Motor neuron (in vitro differentiated cells): ENCODE results near the gene CNTFR. TPM values are rescaled to one million over a fixed set of nuclear protein-coding genes. Genes with fewer than 3 reads are reported as not detected.

Experiments
- ATAC-seq, 8 experiments: fragments of 200-7000 bp; cut with Tn5 transposase; replicated peaks in 6 of 8; 2 replicates each; pipeline ENCODE4 v1.8.0; 2021; ENCODE audit warnings: mild to moderate bottlenecking in 8 of 8, moderate library complexity in 8 of 8
- H3K27ac ChIP-seq, 2 donors: fragments of 250-450 bp; sonication (Bioruptor Pico); 2 replicates each; pipeline ENCODE4 v1.9.0; 2021; ENCODE audit warnings: antibody characterized with exemption in 2 of 2, mild to moderate bottlenecking in 2 of 2, moderate library complexity in 1 of 2
- H3K4me1 ChIP-seq, 2 donors: fragments of 250-450 bp; sonication (Bioruptor Pico); replicated peaks in 1 of 2; 2 replicates each; pipeline ENCODE4 v1.6.1; 2021; ENCODE audit warnings: antibody characterized with exemption in 2 of 2, mild to moderate bottlenecking in 2 of 2, moderate library complexity in 1 of 2
- H3K4me3 ChIP-seq, 5 donors: fragments of 250-450 bp; sonication (Bioruptor Pico); 2 replicates each; pipeline ENCODE4 v1.9.0; 2021; ENCODE audit warnings: antibody characterized with exemption in 5 of 5, mild to moderate bottlenecking in 5 of 5, moderate library complexity in 4 of 5
- WGBS, 10 experiments: fragments of 450-650 bp; shearing (Covaris generic); methylation state at CpG; one replicate each; pipeline ENCODE4 v1.0.0; 2022; 5-methylcytosine and 5-hydroxymethylcytosine counted together
- in situ Hi-C, 9 experiments: fragments of 400-800 bp; cut with MboI; loops; one replicate each; pipeline ENCODE4 v1.15.0; 2021; ENCODE audit warnings: low sequenced_read_pairs in 9 of 9, low pct_unique_long_range_greater_than_20kb in 2 of 9; ENCODE audit not compliant: unreplicated experiment in 9 of 9
- total RNA-seq, 8 experiments: library from RNA; unstranded; fragments of 300-600 nt; gene quantifications; 2 replicates each; pipeline versions ENCODE4 v1.2.3 to v1.2.4, GENCODE V29; 2022

The CNTFR gene
- total RNA-seq, 8 experiments from 2014 or later = 0.35 to 72.4 (median 25.6) TPM

DNA sequence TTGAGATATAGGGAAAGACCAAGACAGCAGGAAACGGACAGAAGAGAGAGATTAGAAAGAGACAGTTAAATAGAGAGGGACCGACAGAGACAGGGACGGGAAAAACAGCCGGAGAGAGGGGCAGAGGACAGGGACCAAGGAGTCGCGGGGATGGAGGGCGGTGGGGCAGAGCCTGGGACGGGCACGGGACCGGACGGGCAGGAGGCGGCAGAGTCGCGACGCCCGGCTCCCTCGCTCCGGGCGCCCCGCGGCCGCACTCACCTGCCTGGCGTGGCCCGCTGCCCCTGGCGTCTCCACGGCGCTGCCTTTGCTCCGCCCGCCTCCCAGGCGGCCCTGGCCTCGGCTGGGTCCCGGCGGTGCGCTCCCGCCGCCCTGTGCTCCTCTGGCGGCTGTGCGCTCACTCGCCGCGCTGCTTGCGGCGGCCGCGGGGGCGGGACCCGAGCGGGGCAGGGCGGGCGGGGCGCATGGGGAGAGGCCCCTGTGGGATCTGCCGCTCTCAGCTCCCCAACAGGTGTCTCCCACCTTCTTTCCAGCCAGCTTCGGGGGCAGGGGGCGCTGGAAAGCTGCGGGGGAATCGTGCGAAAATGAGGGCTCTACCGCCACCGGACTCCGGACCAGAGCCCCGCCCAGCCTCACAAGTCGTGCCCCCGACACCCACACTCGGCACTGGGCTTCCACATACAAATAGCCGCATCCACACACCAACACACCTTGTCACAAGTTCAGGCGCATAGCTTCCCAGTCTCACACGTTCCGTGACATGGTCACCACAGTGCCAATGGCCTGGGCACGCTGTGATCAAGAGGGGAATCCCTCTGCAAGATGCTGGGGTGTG is 39.3 kb upstream of the CNTFR start, which contains the start of gene ARID3C:
ARID3C (minus strand) TSS at position 411 of the 835 bp plus-strand sequence. CDS start 1,052 bp downstream, outside the sequence.
- in situ Hi-C loops = no loop called here
- peak; percentile 80 to 90 (median 84) for ATAC-seq
- Histone ChIP-seq H3K4me1 (peaks cover 13 to 17% of the 10 kb centered on the region in 2 donors), H3K27ac (no peak within 1 kb of the TSS), H3K4me3 (peak within 1 kb of the TSS; percentile 15 to 37 (median 23))
- WGBS, 10 experiments = 0 to 13% (median 0%) methylated on average over 1 to 12 of the region's 69 CpGs; no CpG with 5 or more reads in 1 of the 10 experiments

DNA sequence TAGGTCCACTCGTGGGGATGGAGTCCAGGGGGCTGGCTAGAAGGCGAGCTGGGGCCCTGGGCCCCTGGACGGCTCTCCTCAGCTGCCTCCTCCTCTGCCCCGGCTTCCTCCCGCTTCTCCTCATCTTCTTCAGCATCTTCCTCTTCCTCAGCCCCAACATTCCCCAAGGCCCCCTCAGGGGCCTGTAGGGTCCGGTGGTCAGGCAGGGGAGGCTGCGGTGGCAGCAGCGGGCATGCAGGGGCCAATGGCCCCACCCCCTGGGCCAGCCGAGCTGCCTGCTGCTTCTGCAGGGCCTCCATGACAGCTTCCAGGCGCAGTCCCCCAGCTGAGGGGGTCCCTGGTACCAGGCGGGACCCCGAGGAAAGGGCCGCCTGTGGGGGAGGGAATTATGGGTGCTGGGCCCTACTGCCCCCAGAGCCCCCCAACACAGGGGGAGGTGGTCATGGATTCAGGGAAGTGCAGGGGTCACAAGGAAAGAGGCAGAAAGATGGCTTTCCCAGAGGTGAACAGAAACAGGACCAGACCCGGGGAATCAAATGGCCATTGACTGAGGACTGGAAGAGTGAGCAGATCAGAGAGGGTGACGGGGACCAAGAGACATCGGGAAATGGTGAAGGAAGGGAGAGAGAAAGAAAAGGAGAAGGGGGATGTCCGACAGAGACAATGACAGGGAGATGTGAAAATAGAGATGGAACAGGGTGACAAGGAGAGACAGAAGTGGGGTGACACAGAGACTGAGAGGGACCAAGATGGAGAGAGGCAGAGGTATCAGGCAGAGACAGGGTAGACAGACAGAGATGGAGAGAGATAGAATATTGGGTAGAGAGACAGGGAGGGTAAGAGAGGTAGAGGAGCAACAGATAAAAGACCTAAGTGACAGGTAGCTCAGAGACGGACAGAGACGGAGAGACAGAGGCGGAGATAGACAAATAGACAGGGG is 38.5 kb upstream of the CNTFR start:
- Histone ChIP-seq H3K27ac (no peak overlapping the region), H3K4me1 (peaks cover 14 to 18% of the 10 kb centered on the region in 2 donors), H3K4me3 (peak overlapping the region in 3 of 5 donors; percentile 23 to 37 (median 32))
- in situ Hi-C loops = no loop called here
- WGBS, 10 experiments = 18 to 57% (median 43%) methylated on average over 4 to 12 of the region's 20 CpGs; no CpG with 5 or more reads in 1 of the 10 experiments
- no peak for ATAC-seq

DNA sequence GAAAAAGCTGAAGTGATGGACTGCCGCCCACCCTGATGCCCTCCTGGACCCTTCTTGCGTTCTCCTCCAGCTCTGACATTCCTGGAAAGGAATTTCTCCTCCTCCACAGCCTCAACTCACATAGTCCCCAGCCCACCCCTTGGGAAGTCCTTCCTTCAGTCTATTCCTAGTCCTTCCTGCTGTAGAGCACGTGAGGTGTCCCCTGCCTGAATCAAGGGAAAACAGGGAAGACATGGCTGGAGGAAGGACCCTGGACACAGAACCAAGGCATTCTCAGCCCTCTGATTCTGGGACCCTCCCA is 35.6 kb upstream of the CNTFR start:
- Histone ChIP-seq H3K4me1 (peaks cover 19 to 21% of the 10 kb centered on the region in 2 donors), H3K4me3 (no peak overlapping the region), H3K27ac (no peak overlapping the region)
- in situ Hi-C loops = no loop called here
- 20% methylated on average over 1 of the region's 3 CpGs; no CpG with 5 or more reads in 9 of the 10 experiments for WGBS, 10 experiments
- no peak for ATAC-seq

DNA sequence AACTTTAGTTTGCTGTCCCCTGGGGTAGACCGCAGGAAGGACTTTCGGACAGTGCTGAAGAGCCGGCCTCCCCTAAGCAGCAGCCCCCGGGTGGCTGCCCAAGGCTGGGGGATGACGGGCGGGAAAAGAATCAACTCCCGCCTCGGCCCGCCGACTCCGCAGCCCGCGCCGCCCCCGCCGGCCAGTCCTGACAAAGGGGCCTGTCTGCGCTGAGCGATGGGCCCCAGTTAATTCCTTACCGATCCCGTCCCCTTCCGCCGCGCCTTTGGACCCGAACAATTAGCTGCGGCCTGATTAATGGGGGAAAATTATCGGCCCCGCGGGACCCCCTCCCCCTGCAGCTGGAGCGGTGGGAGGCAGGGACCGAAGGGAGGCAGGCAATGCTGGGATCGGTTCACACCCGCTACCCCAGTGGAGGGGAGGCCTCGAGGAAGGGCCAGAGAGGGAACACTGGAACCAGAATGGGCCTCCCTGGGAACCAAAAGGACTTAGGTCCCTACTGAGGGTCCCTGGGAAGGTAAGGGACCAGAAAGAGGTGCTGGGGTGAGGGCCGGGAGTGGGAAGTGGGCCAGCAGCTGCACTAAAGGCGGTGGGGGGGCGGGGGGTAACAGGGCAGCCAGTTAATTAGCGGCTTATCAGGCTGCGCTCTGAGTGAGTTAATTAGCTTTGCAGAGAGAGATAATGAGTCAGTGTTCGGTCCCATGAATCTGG is 35.1 kb upstream of the CNTFR start:
- WGBS, 10 experiments = 0 to 100% (median 8%) methylated on average over 2 to 10 of the region's 39 CpGs; no CpG with 5 or more reads in 4 of the 10 experiments
- ATAC-seq = peak in 5 of 8 experiments; percentile 7 to 37 (median 30)
- Histone ChIP-seq H3K4me1 (peaks cover 19 to 22% of the 10 kb centered on the region in 2 donors), H3K27ac (no peak overlapping the region), H3K4me3 (no peak overlapping the region)
- in situ Hi-C loops = no loop called here

DNA sequence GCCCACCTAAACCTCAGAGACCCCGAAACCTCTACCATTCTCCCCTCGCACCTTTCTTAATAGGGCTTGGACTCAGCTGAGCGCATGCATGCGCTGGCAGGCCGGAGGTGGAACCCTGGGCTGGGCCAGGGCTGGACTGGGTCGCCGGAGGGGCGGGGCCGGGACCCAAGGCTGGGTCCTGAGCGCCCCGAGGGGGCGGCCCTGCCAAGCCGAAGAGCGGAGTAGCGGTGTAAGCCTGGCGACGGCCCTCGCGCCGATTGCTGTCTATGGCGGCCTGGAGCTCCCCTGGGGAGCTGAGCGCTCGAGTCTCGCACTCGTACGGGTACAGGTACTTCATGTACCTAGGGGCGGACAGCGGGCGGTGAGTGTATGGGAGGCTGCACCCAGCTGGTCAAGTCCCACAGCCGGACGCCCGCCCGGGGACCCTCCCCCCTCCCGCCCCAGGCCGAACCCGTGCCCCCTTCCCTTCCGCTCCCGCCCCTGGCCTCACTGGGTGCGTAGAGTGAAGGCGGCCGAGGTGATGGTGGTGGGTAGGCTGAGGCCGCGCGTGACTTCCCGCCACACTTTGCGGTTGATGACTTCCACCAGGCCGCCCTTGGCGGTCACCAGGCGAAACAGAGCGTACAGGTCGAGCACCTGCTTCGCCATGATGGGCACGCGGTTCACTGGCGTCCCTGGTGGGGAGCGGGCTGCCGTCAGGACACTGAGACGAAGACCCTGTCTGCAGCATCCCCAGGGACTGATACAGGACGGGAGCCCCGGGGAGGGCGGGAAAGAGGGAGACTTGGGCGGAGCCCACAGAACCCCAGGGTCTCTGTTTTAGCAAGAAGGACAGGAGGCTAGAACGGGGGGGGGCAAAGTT is 34.1 kb upstream of the CNTFR start:
- H3K4me1 ChIP-seq = peaks cover 20 to 27% of the 10 kb centered on the region in 2 donors
- 0 to 100% (median 80%) methylated on average over 1 to 6 of the region's 63 CpGs; no CpG with 5 or more reads in 5 of the 10 experiments for WGBS, 10 experiments
- H3K27ac ChIP-seq = no peak overlapping the region
- ATAC-seq = no peak
- in situ Hi-C loops = no loop called here
- no peak overlapping the region for H3K4me3 ChIP-seq

DNA sequence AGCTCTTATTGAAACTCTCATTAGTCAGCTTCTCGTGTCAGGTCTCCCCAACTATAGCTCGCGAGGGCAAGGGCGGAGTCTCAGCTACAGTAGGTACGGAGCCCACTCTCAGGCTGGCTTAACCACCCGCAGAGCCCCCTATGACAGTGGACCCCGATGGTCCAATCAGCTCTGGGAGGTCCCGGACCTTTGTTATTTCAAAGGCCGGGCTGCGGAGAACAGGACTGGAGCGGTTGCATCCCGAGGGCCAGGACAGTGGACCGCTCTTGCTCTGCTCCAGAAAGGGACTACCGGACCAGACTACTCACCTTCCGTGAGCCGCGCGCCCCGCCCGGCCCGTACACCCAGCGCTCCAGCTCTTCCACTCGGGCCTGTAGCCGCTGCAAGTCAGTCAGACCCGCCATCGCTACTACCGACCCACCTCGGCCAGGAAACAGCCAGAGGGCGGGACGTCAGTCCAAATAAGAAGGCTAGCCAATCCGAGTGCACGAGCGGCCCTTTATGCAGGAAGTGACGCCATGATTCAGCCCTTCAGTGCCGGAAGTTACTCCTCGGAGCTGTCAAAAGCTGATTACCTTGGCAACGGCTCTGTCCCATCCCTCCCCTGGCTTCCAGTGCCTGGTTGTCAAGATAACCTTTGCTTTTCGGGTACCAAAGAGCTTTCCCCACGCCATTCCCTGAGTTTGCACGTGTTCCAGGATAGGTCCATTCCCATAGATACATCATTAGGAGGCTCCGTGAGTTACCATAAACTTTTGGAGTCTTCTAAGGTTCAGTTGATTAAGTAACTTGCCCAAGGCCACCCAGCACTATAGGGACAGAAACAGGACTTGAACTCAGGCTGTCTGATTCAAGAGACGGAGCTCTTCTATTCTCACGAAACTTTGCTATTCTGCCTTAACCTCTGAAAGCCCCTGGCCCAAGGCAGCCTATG is 30.8 kb upstream of the CNTFR start, which contains the start of gene DCTN3:
DCTN3 (minus strand) TSS at position 435 of the 934 bp plus-strand sequence; CDS start at position 404, 31 bp downstream.
- 0 to 42% (median 4%) methylated on average over 1 to 29 of the region's 43 CpGs for WGBS, 10 experiments
- ATAC-seq = peak; percentile 92 to 99 (median 96)
- in situ Hi-C loops = no loop called here
- H3K4me1 ChIP-seq = peaks cover 20 to 23% of the 10 kb centered on the region in 2 donors
- H3K27ac ChIP-seq = peak within 1 kb of the TSS; percentile 59 to 70
- peak within 1 kb of the TSS; percentile 62 to 90 (median 81) for H3K4me3 ChIP-seq

DNA sequence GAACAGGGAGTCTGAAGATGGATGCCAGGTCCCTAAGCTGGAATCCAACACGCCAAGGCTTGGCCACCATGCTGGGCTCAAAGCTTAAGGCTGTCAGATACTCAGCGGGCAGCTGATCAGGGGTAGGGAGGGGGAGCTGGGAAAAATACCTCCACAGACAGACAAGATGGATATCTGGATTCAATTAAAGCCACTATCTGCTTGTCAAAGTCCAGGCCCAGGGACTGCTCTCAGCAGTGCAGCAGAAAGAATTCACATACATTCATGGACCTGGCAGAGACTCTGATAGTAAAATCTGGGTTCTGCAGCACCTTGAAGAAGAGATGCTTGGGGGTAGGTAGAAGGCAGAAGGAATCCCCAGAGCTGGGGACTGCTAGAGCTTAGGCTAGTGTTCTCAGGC is 25.6 kb upstream of the CNTFR start:
- in situ Hi-C loops = no loop called here
- 90 to 100% (median 90%) methylated on average over 2 of the region's 2 CpGs; no CpG with 5 or more reads in 7 of the 10 experiments for WGBS, 10 experiments

DNA sequence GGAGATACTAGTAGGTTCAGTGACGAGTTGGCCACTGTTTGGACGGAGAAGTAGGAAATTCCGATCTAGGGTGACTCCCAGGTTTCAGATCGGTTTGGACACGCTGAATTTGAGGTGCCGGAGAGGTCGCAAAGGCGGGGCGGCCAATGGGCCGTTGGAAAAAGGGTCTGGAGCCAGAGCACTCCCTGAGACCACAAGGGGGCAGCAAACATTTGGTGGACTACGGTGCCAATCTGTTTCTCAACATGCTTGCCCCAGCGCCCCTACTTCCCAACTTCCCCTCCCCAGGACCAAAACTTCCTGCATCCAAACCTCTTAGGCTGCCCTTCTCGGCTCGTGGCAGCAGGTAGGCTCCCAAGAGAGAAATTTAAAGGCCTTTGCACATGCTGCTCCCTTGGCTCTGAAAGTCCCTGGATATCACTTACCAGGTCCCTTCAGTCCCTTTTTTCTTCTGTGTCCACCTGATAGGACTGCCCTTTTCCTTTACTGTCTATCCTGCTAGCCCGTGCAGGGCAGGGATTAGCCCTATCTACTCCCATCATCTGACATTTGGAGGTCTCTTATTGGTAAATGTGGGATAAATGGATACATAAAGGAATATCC is 23.4 kb upstream of the CNTFR start:
- WGBS, 10 experiments = 0 to 40% (median 2%) methylated on average over 1 to 7 of the region's 15 CpGs; no CpG with 5 or more reads in 2 of the 10 experiments
- H3K27ac ChIP-seq = peak overlapping the region; percentile 81 to 82
- H3K4me3 ChIP-seq = peak overlapping the region; percentile 45 to 90 (median 58)
- ATAC-seq = peak; percentile 10 to 62 (median 28)
- in situ Hi-C loops = no loop called here
- H3K4me1 ChIP-seq = peaks cover 15 to 19% of the 10 kb centered on the region in 2 donors

More for the DNA sequence above, 25.6 kb upstream of the CNTFR start:
- no peak for ATAC-seq
- no peak overlapping the region for H3K4me3 ChIP-seq
- H3K4me1 ChIP-seq = peaks cover 21 to 23% of the 10 kb centered on the region in 2 donors
- no peak overlapping the region for H3K27ac ChIP-seq

DNA sequence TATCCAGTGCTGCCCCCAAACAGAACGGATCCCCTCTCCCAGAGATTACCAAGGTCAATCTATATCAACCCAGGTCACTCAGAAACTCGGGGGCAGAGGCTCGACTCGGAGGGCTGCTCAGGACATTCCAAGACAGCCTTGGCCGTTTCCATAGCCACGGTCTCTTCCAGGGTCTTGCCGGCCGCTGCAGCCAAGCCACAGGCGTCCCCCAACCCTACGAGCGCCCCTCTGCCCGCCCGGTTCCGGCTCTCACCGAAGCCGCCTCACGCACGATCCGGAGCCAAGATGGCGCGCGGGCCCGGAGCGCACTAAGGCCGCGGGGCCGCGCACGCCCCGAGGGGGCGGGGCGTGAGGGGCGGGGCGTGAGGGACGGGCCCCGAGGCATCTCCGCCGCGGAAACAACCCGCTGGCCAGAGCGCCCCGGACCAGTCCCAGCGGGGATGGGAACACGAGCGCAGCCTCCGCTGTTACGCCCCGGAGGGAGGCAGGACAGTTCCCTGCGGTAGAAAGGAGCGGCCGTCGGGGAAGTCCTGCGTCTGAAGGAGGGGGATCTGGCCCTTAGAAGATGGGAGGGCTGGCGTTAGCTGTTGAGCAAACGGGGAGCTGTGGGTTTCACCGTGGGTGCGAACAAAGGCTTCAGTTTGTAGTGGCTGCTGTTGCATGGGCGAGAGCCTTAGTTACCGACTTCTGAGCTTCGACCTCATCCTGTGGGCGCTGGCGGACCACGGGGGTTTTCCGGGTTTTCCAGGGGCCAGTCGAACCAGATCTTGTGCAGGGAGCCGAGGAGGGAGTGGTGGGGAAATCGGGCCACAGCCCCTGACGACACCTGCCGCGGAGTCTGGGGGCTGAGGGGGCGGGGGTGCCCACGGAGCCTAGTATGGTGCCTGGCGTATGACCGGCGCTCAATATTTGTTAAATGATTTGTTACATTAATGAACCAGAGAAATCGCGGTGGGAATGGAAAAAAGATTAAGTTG is 22.6 kb upstream of the CNTFR start, which contains the start of gene RPP25L:
RPP25L (minus strand) TSS at position 287 of the 977 bp plus-strand sequence. CDS start 801 bp downstream, outside the sequence.
- 0 to 3% (median 0%) methylated on average over 1 to 7 of the region's 77 CpGs; no CpG with 5 or more reads in 6 of the 10 experiments for WGBS, 10 experiments
- H3K4me3 ChIP-seq = peak within 1 kb of the TSS; percentile 45 to 90 (median 58)
- in situ Hi-C loops = no loop called here
- H3K27ac ChIP-seq = peak within 1 kb of the TSS; percentile 81 to 82
- peaks cover 23% of the 10 kb centered on the region in 2 donors for H3K4me1 ChIP-seq
- peak; percentile 82 to 92 (median 92) for ATAC-seq
